ENCODE measurements around the gene ZNF853. TPM values are rescaled to one million over a fixed set of nuclear protein-coding genes. Genes with fewer than 3 reads are reported as not detected.

Gene ZNF853
- total RNA-seq, 2 donors from 2014 or later, result 0.91 to 2.2 TPM

GRCh38 chr7:6641305-6642035, 26.1 kb downstream of the ZNF853 start:
- no peak overlapping the region for H3K27ac ChIP-seq
- DNase-seq, result no peak
- H3K9me3 ChIP-seq, result no peaks in the 10 kb centered on the region
- no peaks in the 10 kb centered on the region for H3K4me1 ChIP-seq
- no peak for TF ChIP-seq CTCF (IDR thresholded peaks at IDR 0.05)
- H3K27me3 ChIP-seq, result no peaks in the 10 kb centered on the region
- no peak overlapping the region for H3K4me3 ChIP-seq
- H3K36me3 ChIP-seq, result no peaks in the 10 kb centered on the region
- intact Hi-C loops (cut with DNase I), result no loop called here
- H3K9ac ChIP-seq (ENCODE audit: low read depth in 2 of 2, low read length in 2 of 2), result no peak overlapping the region

GRCh38 chr7:6642239-6642839, 26.9 kb downstream of the ZNF853 start:
- intact Hi-C loops (cut with DNase I), result no loop called here
- H3K9me3 ChIP-seq, result no peaks in the 10 kb centered on the region
- no peak overlapping the region for H3K9ac ChIP-seq (ENCODE audit: low read depth in 2 of 2, low read length in 2 of 2)
- no peak for DNase-seq
- no peaks in the 10 kb centered on the region for H3K4me1 ChIP-seq
- H3K27ac ChIP-seq, result no peak overlapping the region
- no peak for TF ChIP-seq CTCF (IDR thresholded peaks at IDR 0.05)
- H3K4me3 ChIP-seq, result no peak overlapping the region
- H3K36me3 ChIP-seq, result no peaks in the 10 kb centered on the region
- no peaks in the 10 kb centered on the region for H3K27me3 ChIP-seq

GRCh38 chr7:6642861-6643640, 27.6 kb downstream of the ZNF853 start:
- intact Hi-C loops (cut with DNase I), result no loop called here
- Histone ChIP-seq H3K27me3 (no peaks in the 10 kb centered on the region), H3K9me3 (no peaks in the 10 kb centered on the region), H3K4me1 (no peaks in the 10 kb centered on the region), H3K4me3 (no peak overlapping the region), H3K36me3 (no peaks in the 10 kb centered on the region), H3K27ac (no peak overlapping the region), H3K9ac (ENCODE audit: low read depth in 2 of 2, low read length in 2 of 2) (no peak overlapping the region)
- TF ChIP-seq CTCF (IDR thresholded peaks at IDR 0.05), result no peak
- no peak for DNase-seq

- Histone ChIP-seq H3K9ac (ENCODE audit: low read depth in 2 of 2, low read length in 2 of 2) (no peak overlapping the region), H3K4me1 (no peaks in the 10 kb centered on the region), H3K27ac (no peak overlapping the region), H3K4me3 (no peak overlapping the region), H3K36me3 (no peaks in the 10 kb centered on the region), H3K9me3 (no peaks in the 10 kb centered on the region), H3K27me3 (no peaks in the 10 kb centered on the region)
- no peak for DNase-seq
- no peak for TF ChIP-seq CTCF (IDR thresholded peaks at IDR 0.05)
- intact Hi-C loops (cut with DNase I), result no loop called here
These were observed 28.7 kb downstream of the ZNF853 start for GRCh38 chr7:6643915-6644625.

- Histone ChIP-seq H3K4me3 (no peak overlapping the region), H3K27me3 (no peaks in the 10 kb centered on the region), H3K27ac (no peak overlapping the region), H3K4me1 (no peaks in the 10 kb centered on the region), H3K36me3 (no peaks in the 10 kb centered on the region), H3K9ac (ENCODE audit: low read depth in 2 of 2, low read length in 2 of 2) (no peak overlapping the region), H3K9me3 (no peaks in the 10 kb centered on the region)
- no peak for TF ChIP-seq CTCF (IDR thresholded peaks at IDR 0.05)
- DNase-seq, result no peak
- intact Hi-C loops (cut with DNase I), result no loop called here
These were observed 29.3 kb downstream of the ZNF853 start for GRCh38 chr7:6644728-6645127.
